GM23338 (cell line): ENCODE results near the gene PAPPA2. TPM values are rescaled to one million over a fixed set of nuclear protein-coding genes. Genes with fewer than 3 reads are reported as not detected.

Experiments
- ATAC-seq: fragments of 200-7000 bp; cut with Tn5 transposase; 3 replicates; pipeline ENCODE4 v1.9.1; 2020
- DNase-seq: peaks from one replicate; pipeline ENCODE4 v3.0.0-alpha.2; 2015; ENCODE audit warnings: low spot score
- H2AFZ ChIP-seq: fragments of 200-600 bp; sonication (generic); 2 replicates; pipeline ENCODE4 v1.8.0; 2016; ENCODE audit warnings: antibody characterized with exemption, mild to moderate bottlenecking, moderate library complexity
- H3F3A ChIP-seq: fragments of 200-600 bp; sonication (generic); replicated peaks from 2 replicates; pipeline ENCODE4 v1.8.0; 2017; ENCODE audit warnings: antibody characterized with exemption, mixed run types, low read depth
- H3K27ac ChIP-seq: fragments of 200-600 bp; sonication (generic); 2 replicates; pipeline ENCODE4 v1.6.1; 2016; ENCODE audit warnings: low read depth
- H3K27me3 ChIP-seq: fragments of 200-600 bp; sonication (generic); 2 replicates; pipeline ENCODE4 v1.8.0; 2016; ENCODE audit warnings: mild to moderate bottlenecking, mixed run types, moderate library complexity; ENCODE audit not compliant: insufficient read depth
- H3K36me3 ChIP-seq: fragments of 200-600 bp; sonication (generic); 2 replicates; pipeline ENCODE4 v1.8.0; 2016; ENCODE audit warnings: mild to moderate bottlenecking; ENCODE audit not compliant: insufficient read depth
- H3K4me1 ChIP-seq: fragments of 200-600 bp; sonication (generic); 2 replicates; pipeline ENCODE4 v1.8.0; 2016; ENCODE audit warnings: mild to moderate bottlenecking, moderate library complexity; ENCODE audit not compliant: insufficient read depth
- H3K4me2 ChIP-seq: fragments of 200-600 bp; sonication (generic); 2 replicates; pipeline ENCODE4 v1.7.1; 2017; ENCODE audit warnings: mixed run types
- H3K4me3 ChIP-seq: fragments of 200-600 bp; sonication (generic); 2 replicates; pipeline ENCODE4 v1.6.1; 2016; ENCODE audit warnings: mixed run types
- H3K79me2 ChIP-seq: fragments of 200-600 bp; sonication (generic); replicated peaks from 2 replicates; pipeline ENCODE4 v1.8.0; 2017; ENCODE audit warnings: mild to moderate bottlenecking; ENCODE audit not compliant: insufficient read depth
- H3K9me2 ChIP-seq: fragments of 200-600 bp; sonication (generic); 2 replicates; pipeline ENCODE4 v1.8.0; 2017; ENCODE audit not compliant: insufficient read depth
- H4K20me1 ChIP-seq: fragments of 200-600 bp; sonication (generic); replicated peaks from 2 replicates; pipeline ENCODE4 v1.8.0; 2017; ENCODE audit warnings: mild to moderate bottlenecking; ENCODE audit not compliant: insufficient read depth
- H3K27ac Mint-ChIP-seq: 2 replicates; pipeline ENCODE4 v1.8.0; 2020; ENCODE audit warnings: inconsistent platforms, mild to moderate bottlenecking, moderate library complexity, mixed read lengths
- H3K27me3 Mint-ChIP-seq: 3 replicates; pipeline ENCODE4 v1.8.0; 2022; ENCODE audit warnings: low read depth, mild to moderate bottlenecking, moderate library complexity, mixed read lengths, inconsistent platforms; ENCODE audit not compliant: insufficient read depth, poor library complexity
- H3K36me3 Mint-ChIP-seq: 3 replicates; pipeline ENCODE4 v1.8.0; 2021; ENCODE audit warnings: low read depth, mild to moderate bottlenecking, inconsistent platforms, moderate library complexity, mixed read lengths
- H3K4me1 Mint-ChIP-seq: 3 replicates; pipeline ENCODE4 v1.8.0; 2020; ENCODE audit warnings: mild to moderate bottlenecking, inconsistent platforms, mixed read lengths
- H3K4me3 Mint-ChIP-seq: 3 replicates; pipeline ENCODE4 v1.8.0; 2021; ENCODE audit warnings: moderate library complexity, mild to moderate bottlenecking, inconsistent platforms, mixed read lengths
- H3K9me3 Mint-ChIP-seq: 3 replicates; pipeline ENCODE4 v1.8.0; 2020; ENCODE audit warnings: moderate library complexity, mild to moderate bottlenecking, inconsistent platforms, mixed read lengths
- CREB1 ChIP-seq: fragments of 250-450 bp; sonication (Bioruptor Pico); IDR thresholded peaks from 2 replicates; pipeline ENCODE4 v1.5.0; 2020; ENCODE audit warnings: low read depth, mild to moderate bottlenecking, moderate library complexity
- CTCF ChIP-seq, 2 experiments: fragments of 200-600 bp in 1 of 2; sonication (generic) in 1 of 2; conservative IDR thresholded peaks; 2 replicates each; pipeline versions ENCODE4 v1.5.1 to v1.6.1; 2016 to 2017; ENCODE audit warnings: antibody characterized with exemption in 2 of 2, low read depth in 2 of 2, mild to moderate bottlenecking in 2 of 2, moderate library complexity in 1 of 2
- ETS1 ChIP-seq: IDR thresholded peaks from 2 replicates; pipeline ENCODE4 v1.6.1; 2016; ENCODE audit warnings: antibody characterized with exemption
- EZH2 ChIP-seq: fragments of 200-600 bp; sonication (generic); IDR thresholded peaks from one replicate; pipeline ENCODE4 v1.8.0; 2017; ENCODE audit warnings: antibody characterized with exemption, mild to moderate bottlenecking, low read depth; ENCODE audit not compliant: unreplicated experiment
- EZH2phosphoT487 ChIP-seq: fragments of 200-600 bp; sonication (generic); IDR thresholded peaks from one replicate; pipeline ENCODE4 v1.8.1; 2018; ENCODE audit warnings: antibody characterized with exemption; ENCODE audit not compliant: unreplicated experiment
- JUNB ChIP-seq: IDR thresholded peaks from one replicate; pipeline ENCODE4 v1.6.1; 2016; ENCODE audit warnings: antibody characterized with exemption; ENCODE audit not compliant: unreplicated experiment
- NANOG ChIP-seq: IDR thresholded peaks from 2 replicates; pipeline ENCODE4 v1.6.1; 2016; ENCODE audit warnings: antibody characterized with exemption, borderline replicate concordance
- POLR2AphosphoS5 ChIP-seq: IDR thresholded peaks from 2 replicates; pipeline ENCODE4 v1.6.1; 2016; ENCODE audit warnings: antibody characterized with exemption, low read depth
- REST ChIP-seq: IDR thresholded peaks from one replicate; pipeline ENCODE4 v1.6.1; 2018; ENCODE audit warnings: antibody characterized with exemption; ENCODE audit not compliant: unreplicated experiment
- STAT1 ChIP-seq: IDR thresholded peaks from one replicate; pipeline ENCODE4 v1.6.1; 2016; ENCODE audit warnings: antibody characterized with exemption; ENCODE audit not compliant: unreplicated experiment
- ZNF462 ChIP-seq: fragments of 250-450 bp; sonication (Bioruptor Pico); IDR thresholded peaks from 2 replicates; pipeline ENCODE4 v1.5.0; 2020; ENCODE audit warnings: mild to moderate bottlenecking, moderate library complexity
- polyA plus RNA-seq: library from polyadenylated mRNA; unstranded; fragments of >200 nt; fragmentation: Nextera tagmentation; extraction: Ambion mirVana; gene quantifications from 2 replicates; pipeline ENCODE4 v1.2.1, GENCODE V29; 2016
- total RNA-seq: library from RNA; depleted of rRNA; stranded (reverse); fragments of >200 nt; shearing (Covaris generic); gene quantifications from 2 replicates; pipeline ENCODE4 v1.2.3, GENCODE V29; 2014

The PAPPA2 gene
- total and polyA plus RNA-seq, 2 experiments from 2014 or later: 1.4 to 1.7 TPM

GRCh38 chr1:176692988-176693696, 230.2 kb downstream of the PAPPA2 start:
- H3K27ac ChIP-seq: no peak overlapping the region
- H3K4me1 ChIP-seq: peaks cover 8% of the 10 kb centered on the region
- DNase-seq: no peak
- Mint-ChIP-seq H3K9me3 (no peaks in the 10 kb centered on the region), H3K4me1 (peaks cover 25% of the 10 kb centered on the region), H3K4me3 (no peak overlapping the region), H3K27ac (no peak overlapping the region), H3K27me3 (peaks cover 1% of the 10 kb centered on the region), H3K36me3 (no peaks in the 10 kb centered on the region)
- no peaks in the 10 kb centered on the region for H3K79me2 ChIP-seq
- no peak overlapping the region for H3K4me2 ChIP-seq
- H3K4me3 ChIP-seq: no peak overlapping the region
- H3K36me3 ChIP-seq: no peaks in the 10 kb centered on the region
- H2AFZ ChIP-seq: no peak overlapping the region
- H3K27me3 ChIP-seq: no peaks in the 10 kb centered on the region
- H3F3A ChIP-seq: no peaks in the 10 kb centered on the region
- no peak for TF ChIP-seq STAT1
- no peak for TF ChIP-seq REST
- TF ChIP-seq EZH2phosphoT487: no peak
- TF ChIP-seq NANOG: no peak
- TF ChIP-seq POLR2AphosphoS5: no peak
- TF ChIP-seq EZH2: no peak
- no peak for TF ChIP-seq ZNF462
- TF ChIP-seq CREB1 (CRISPR knock-in tag): no peak
- no peak for TF ChIP-seq JUNB
- TF ChIP-seq ETS1: no peak
- no peak for TF ChIP-seq CTCF (conservative IDR thresholded peaks at IDR 0.05; ENCODE audit: low read depth in 2 of 2)
- no peak for ATAC-seq
- no peaks in the 10 kb centered on the region for H3K9me2 ChIP-seq
- no peaks in the 10 kb centered on the region for H4K20me1 ChIP-seq
